Tibial nerve (tissue), 4 donors: Measurements from ENCODE around the gene PLD3.

Source experiments
- EP300 ChIP-seq, 2 donors: sonication (generic); formaldehyde crosslinking; IDR thresholded peaks; one replicate each; pipeline ENCODE4 v1.6.1; 2017; ENCODE audit warnings: antibody characterized with exemption in 2 of 2, mild to moderate bottlenecking in 1 of 2
- POLR2A ChIP-seq, 2 donors: fragments of 450-650 bp; IDR thresholded peaks; one replicate each; pipeline ENCODE4 v1.6.1; 2017; ENCODE audit warnings: antibody characterized with exemption in 2 of 2, mild to moderate bottlenecking in 2 of 2, moderate library complexity in 2 of 2
- TF ChIP-seq, protein P1 (sequence below), 5 experiments: fragments of 200-600 bp in 3 of 5; fragments of 450-650 bp in 2 of 5; sonication (generic) in 3 of 5; IDR thresholded peaks; one replicate each; pipeline ENCODE4 v1.5.1; 2016 to 2019; ENCODE audit warnings: antibody characterized with exemption in 5 of 5, mild to moderate bottlenecking in 3 of 5, moderate library complexity in 2 of 5

DNA sequence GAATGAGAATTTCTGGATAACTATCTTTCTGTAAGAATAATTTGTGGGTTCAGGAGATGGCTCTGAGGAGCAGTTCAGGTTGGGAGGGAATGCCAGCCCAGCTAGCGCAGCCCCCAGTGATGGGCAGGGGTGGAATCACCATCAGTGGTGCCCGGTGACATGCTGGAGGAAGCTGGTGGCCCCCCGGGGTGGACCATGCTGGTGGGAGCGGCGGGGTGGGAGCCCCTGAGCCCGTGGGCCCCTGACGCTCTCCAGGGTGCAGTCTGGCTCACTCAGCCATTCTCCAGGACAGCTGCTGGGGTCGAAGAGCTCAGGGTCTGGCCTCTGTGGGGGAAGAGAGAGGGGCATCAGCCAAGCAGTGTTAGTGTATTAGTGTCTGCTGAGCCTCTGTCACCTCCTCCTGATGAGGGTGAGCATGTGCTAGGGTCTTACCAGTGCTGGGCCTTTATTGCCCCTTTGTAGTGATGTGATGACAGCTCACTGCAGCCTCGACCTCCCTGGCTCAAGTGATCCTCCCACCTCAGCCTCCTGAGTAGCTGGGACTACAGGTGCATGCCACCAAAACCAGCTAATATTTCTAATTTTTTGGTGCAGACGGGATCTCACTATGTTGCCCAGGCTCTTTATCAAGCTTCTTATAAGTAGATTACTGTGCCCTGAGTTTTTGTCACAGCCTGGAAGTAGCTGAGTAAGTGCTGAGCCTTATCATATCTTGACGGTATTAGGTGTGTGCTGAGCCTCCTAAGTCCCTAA is 31.1 kb downstream of the PLD3 start:
- TF ChIP-seq, protein P1, sequence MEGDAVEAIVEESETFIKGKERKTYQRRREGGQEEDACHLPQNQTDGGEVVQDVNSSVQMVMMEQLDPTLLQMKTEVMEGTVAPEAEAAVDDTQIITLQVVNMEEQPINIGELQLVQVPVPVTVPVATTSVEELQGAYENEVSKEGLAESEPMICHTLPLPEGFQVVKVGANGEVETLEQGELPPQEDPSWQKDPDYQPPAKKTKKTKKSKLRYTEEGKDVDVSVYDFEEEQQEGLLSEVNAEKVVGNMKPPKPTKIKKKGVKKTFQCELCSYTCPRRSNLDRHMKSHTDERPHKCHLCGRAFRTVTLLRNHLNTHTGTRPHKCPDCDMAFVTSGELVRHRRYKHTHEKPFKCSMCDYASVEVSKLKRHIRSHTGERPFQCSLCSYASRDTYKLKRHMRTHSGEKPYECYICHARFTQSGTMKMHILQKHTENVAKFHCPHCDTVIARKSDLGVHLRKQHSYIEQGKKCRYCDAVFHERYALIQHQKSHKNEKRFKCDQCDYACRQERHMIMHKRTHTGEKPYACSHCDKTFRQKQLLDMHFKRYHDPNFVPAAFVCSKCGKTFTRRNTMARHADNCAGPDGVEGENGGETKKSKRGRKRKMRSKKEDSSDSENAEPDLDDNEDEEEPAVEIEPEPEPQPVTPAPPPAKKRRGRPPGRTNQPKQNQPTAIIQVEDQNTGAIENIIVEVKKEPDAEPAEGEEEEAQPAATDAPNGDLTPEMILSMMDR (IDR thresholded peaks at IDR 0.05), result no peak
- TF ChIP-seq EP300 (IDR thresholded peaks at IDR 0.05) (no peak), POLR2A (IDR thresholded peaks at IDR 0.05) (no peak)
